ENCODE data around the gene R3HDM1.

R3HDM1 gene

DNA sequence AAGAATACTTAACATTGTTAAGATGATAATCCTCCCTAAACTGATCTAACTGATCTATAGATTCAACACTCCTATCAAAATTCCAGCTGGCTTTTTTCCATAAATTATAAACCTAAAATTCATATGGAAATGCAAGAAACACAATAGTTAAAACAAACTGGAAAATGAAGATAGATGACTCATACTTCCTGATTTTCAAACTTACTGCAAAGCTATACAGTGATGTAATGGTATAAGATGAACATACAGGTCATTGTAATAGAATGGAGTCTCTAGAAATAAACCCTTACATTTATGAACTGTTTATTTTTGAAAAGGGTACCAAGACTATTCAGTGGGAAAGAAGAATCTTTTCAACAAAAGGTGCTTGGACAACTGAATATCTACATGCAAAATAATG, 242.6 kb downstream of the R3HDM1 start:
- H3K9me3 ChIP-seq (ENCODE audit: insufficient read depth, low read length), result no peaks in the 10 kb centered on the region
- H3K36me3 ChIP-seq (ENCODE audit: insufficient read depth, insufficient read length, low read length), result peaks cover 87% of the 10 kb centered on the region
- no peak overlapping the region for H3K4me3 ChIP-seq (ENCODE audit: insufficient read length, low read depth)
- H3K4me1 ChIP-seq (ENCODE audit: insufficient read depth, insufficient read length), result no peaks in the 10 kb centered on the region
- TF ChIP-seq SUZ12 (IDR thresholded peaks at IDR 0.05; ENCODE audit: extremely low read depth, insufficient read depth, insufficient read length) (no peak), ZNF274 (IDR thresholded peaks at IDR 0.05; ENCODE audit: low read depth, low read length) (no peak), YY1 (IDR thresholded peaks at IDR 0.05; ENCODE audit: insufficient read depth, insufficient read length) (no peak)
- no peaks in the 10 kb centered on the region for H3K27me3 ChIP-seq (ENCODE audit: insufficient read depth, insufficient read length)
- DNase-seq (ENCODE audit: low read depth, low spot score), result no peak
- H3K9ac ChIP-seq (ENCODE audit: insufficient read length, low read depth), result no peak overlapping the region

Measured in NT2/D1 (cell line).